HepG2 (cell line): ENCODE measurements around the gene NLRP11. TPM values are rescaled to one million over a fixed set of nuclear protein-coding genes. Genes with fewer than 3 reads are reported as not detected.

ENCODE experiments used
- ATAC-seq: fragments of 200-7000 bp; cut with Tn5 transposase; 3 replicates; pipeline ENCODE4 v1.9.1; 2020; ENCODE audit warnings: mild to moderate bottlenecking, moderate library complexity
- BruUV-seq: library from RNA; stranded (reverse); fragments of 400-500 nt; replicated peaks from 2 replicates; lab custom pipeline; 2021; lab: Mats Ljungman, UMichigan
- CTCF ChIA-PET: fragments of 300-600 bp; formaldehyde crosslinking; extraction: SDS; loops from one replicate; lab custom pipeline; 2021; ENCODE audit warnings: low total read pairs, inconsistent platforms, low intra/inter-chr PET ratio; lab: Yijun Ruan, JAX
- POLR2A ChIA-PET: fragments of 350-600 bp; sonication (Branson Sonifier 250); formaldehyde crosslinking; loops from one replicate; lab custom pipeline; 2020; ENCODE audit warnings: antibody characterized with exemption, inconsistent platforms; lab: Yijun Ruan, JAX
- DNase-seq: peaks from one replicate; pipeline ENCODE4 v3.0.0-alpha.2; 2015; ENCODE audit warnings: low spot score
- FAIRE-seq: peaks from 3 replicates; lab custom pipeline; 2011; peaks lifted over from hg19 to GRCh38; lab: Jason Lieb, UNC
- H2AFZ ChIP-seq: one replicate; pipeline ENCODE4 v1.6.1; 2011; ENCODE audit warnings: low read length, inconsistent platforms
- H3K27ac ChIP-seq: fragments of 300-600 bp; 3 replicates; pipeline ENCODE4 v1.8.0; 2011; ENCODE audit warnings: mixed run types, mild to moderate bottlenecking, mixed read lengths, low read length, inconsistent platforms; ENCODE audit not compliant: insufficient read depth; ENCODE audit errors: extremely low read length
- H3K27me3 ChIP-seq, 2 experiments: fragments of 200-600 bp in 1 of 2; 2 replicates in 1 of 2; 3 replicates in 1 of 2; pipeline versions ENCODE4 v1.6.0 to v1.8.0; 2011; ENCODE audit warnings: low read length in 2 of 2, mild to moderate bottlenecking in 2 of 2, moderate library complexity in 2 of 2, inconsistent platforms in 1 of 2; ENCODE audit not compliant: insufficient read depth in 2 of 2, control insufficient read depth in 1 of 2
- H3K36me3 ChIP-seq, 2 experiments: fragments of 200-600 bp in 1 of 2; replicated peaks in 1 of 2; 2 replicates in 1 of 2; 3 replicates in 1 of 2; pipeline versions ENCODE4 v1.5.1 to v1.8.0; 2011; ENCODE audit warnings: low read length in 2 of 2, inconsistent platforms in 1 of 2; ENCODE audit not compliant: insufficient read depth in 2 of 2, control insufficient read depth in 1 of 2
- H3K4me1 ChIP-seq: 2 replicates; pipeline ENCODE4 v1.5.1; 2012; ENCODE audit warnings: low read length, inconsistent platforms; ENCODE audit not compliant: insufficient read depth
- H3K4me2 ChIP-seq: 2 replicates; pipeline ENCODE4 v1.6.0; 2011; ENCODE audit warnings: low read depth, low read length, inconsistent platforms
- H3K4me3 ChIP-seq, 3 experiments: fragments of 200-600 bp in 1 of 3; sonication (generic), shearing (Covaris generic) in 1 of 3; replicated peaks in 1 of 3; 2 replicates each; pipeline ENCODE4 v1.5.1; 2011 to 2016; ENCODE audit warnings: low read length in 3 of 3, inconsistent platforms in 2 of 3, low read depth in 2 of 3, mild to moderate bottlenecking in 2 of 3, control low read depth in 1 of 3, mixed read lengths in 1 of 3; ENCODE audit not compliant: insufficient read depth in 1 of 3
- H3K79me2 ChIP-seq: one replicate; pipeline ENCODE4 v1.6.1; 2011; ENCODE audit warnings: low read length, inconsistent platforms; ENCODE audit not compliant: insufficient read depth
- H3K9ac ChIP-seq: 2 replicates; pipeline ENCODE4 v1.6.0; 2011; ENCODE audit warnings: mild to moderate bottlenecking, low read depth, low read length, inconsistent platforms; ENCODE audit not compliant: insufficient read depth
- H3K9me3 ChIP-seq: 2 replicates; pipeline ENCODE4 v1.5.1; 2012; ENCODE audit warnings: mild to moderate bottlenecking, low read length
- H4K20me1 ChIP-seq: 2 replicates; pipeline ENCODE4 v1.6.0; 2011; ENCODE audit warnings: inconsistent platforms, mild to moderate bottlenecking, low read length, moderate library complexity; ENCODE audit not compliant: insufficient read depth
- ARID3A ChIP-seq: IDR thresholded peaks from 2 replicates; pipeline ENCODE4 v1.6.1; 2012; ENCODE audit warnings: low read depth, low read length, improper control_type of control experiment
- PTBP1 ChIP-seq: fragments of 200-400 bp; formaldehyde crosslinking; IDR thresholded peaks from 2 replicates; pipeline ENCODE4 v1.6.1; 2018; ENCODE audit warnings: low read length, low read depth; ENCODE audit not compliant: poor library complexity, severe bottlenecking
- TEAD3 ChIP-seq: optimal IDR thresholded peaks from 2 replicates; pipeline ENCODE3; 2016; ENCODE audit warnings: borderline replicate concordance
- UBTF ChIP-seq: sonication (generic); formaldehyde crosslinking; IDR thresholded peaks from 2 replicates; pipeline ENCODE4 v1.4.0; 2020; ENCODE audit warnings: mild to moderate bottlenecking, missing genetic modification reagents
- ZBTB3 ChIP-seq: sonication (generic); formaldehyde crosslinking; IDR thresholded peaks from 2 replicates; pipeline ENCODE4 v1.4.0; 2020; ENCODE audit warnings: low read depth, mild to moderate bottlenecking, moderate library complexity, missing genetic modification reagents, borderline replicate concordance
- ZBTB39 ChIP-seq: sonication (generic); formaldehyde crosslinking; IDR thresholded peaks from 2 replicates; pipeline ENCODE4 v1.5.0; 2020; ENCODE audit warnings: missing genetic modification reagents
- ZKSCAN5 ChIP-seq: sonication (generic); formaldehyde crosslinking; IDR thresholded peaks from 2 replicates; pipeline ENCODE4 v1.5.1; 2020; ENCODE audit warnings: mild to moderate bottlenecking, missing genetic modification reagents
- ZNF431 ChIP-seq: sonication (generic); formaldehyde crosslinking; IDR thresholded peaks from 2 replicates; pipeline ENCODE4 v1.9.0; 2022; ENCODE audit warnings: missing genetic modification reagents, low read depth, mild to moderate bottlenecking, borderline replicate concordance
- ZNF552 ChIP-seq: sonication (generic); formaldehyde crosslinking; IDR thresholded peaks from 2 replicates; pipeline ENCODE4 v1.9.0; 2022; ENCODE audit warnings: missing genetic modification reagents, mild to moderate bottlenecking, borderline replicate concordance
- ZNF704 ChIP-seq: sonication (generic); formaldehyde crosslinking; IDR thresholded peaks from 2 replicates; pipeline ENCODE4 v1.8.1; 2023; ENCODE audit warnings: mild to moderate bottlenecking, inconsistent platforms, moderate library complexity, missing genetic modification reagents, borderline replicate concordance
- WGBS: methylation state at CpG from one replicate; pipeline ENCODE4 v1.1.6; 2017; ENCODE audit warnings: low lambda C conversion rate; 5-methylcytosine and 5-hydroxymethylcytosine counted together
- in situ Hi-C: cut with HindIII; loops from 2 replicates; pipeline ENCODE4 v1.10.0; 2017; ENCODE audit warnings: low pct_unique_long_range_greater_than_20kb; ENCODE audit not compliant: extremely low pct_ligation_motif_present
- intact Hi-C: fragments of 100-400 bp; cut with micrococcal nuclease; formaldehyde crosslinking; loops from one replicate; pipeline ENCODE4 v1.10.0; 2022; ENCODE audit not compliant: unreplicated experiment
- polyA plus RNA-seq, 8 experiments: library from polyadenylated mRNA; depleted of rRNA in 3 of 8; stranded (reverse) in 7 of 8; unstranded in 1 of 8; fragments of >200 nt; fragmentation: Illumina TruSeq in 4 of 8; extraction: Trizol in 4 of 8; gene quantifications; 2 replicates each; pipeline versions ENCODE4 v1.2.1 to v1.2.3, GENCODE V29; 2011 to 2016; ENCODE audit warnings: low read depth in 4 of 8, missing spikeins in 1 of 8, mixed read lengths in 1 of 8; ENCODE audit not compliant: insufficient read depth in 1 of 8
- total RNA-seq, 5 experiments: library from RNA; depleted of rRNA; stranded (reverse); fragments of >200 nt; fragmentation: Illumina TruSeq; extraction: Trizol; gene quantifications; 2 replicates each; pipeline ENCODE4 v1.2.3, GENCODE V29; 2016; ENCODE audit warnings: low read depth in 1 of 5

Gene NLRP11
- total and polyA plus RNA-seq, 2 of the 13 experiments (the other 11 are each of a cell fraction or from before 2014, with no cell fraction given): 0.02 TPM; not detected in 1

GRCh38 chr19:55753401-55753800, 78.4 kb downstream of the NLRP11 start:
- POLR2A ChIA-PET: no interaction called here
- in situ Hi-C loops: no loop called here

More at GRCh38 chr19:55753401-55753800, 78.4 kb downstream of the NLRP11 start:
- H3K4me1 ChIP-seq: no peaks in the 10 kb centered on the region
- no peaks in the 10 kb centered on the region for H3K36me3 ChIP-seq
- no peak overlapping the region for H3K4me3 ChIP-seq
- H3K4me2 ChIP-seq: no peak overlapping the region
- peaks cover 0 to 19% of the 10 kb centered on the region in 2 experiments; a peak in 2 of 5 replicates for H3K27me3 ChIP-seq
- TF ChIP-seq ZNF552 (CRISPR knock-in tag) (no peak), ZNF704 (CRISPR knock-in tag) (no peak), ZNF431 (CRISPR knock-in tag) (no peak), ZKSCAN5 (CRISPR knock-in tag) (no peak), TEAD3 (CRISPR knock-in tag) (no peak), UBTF (CRISPR knock-in tag) (no peak), ZBTB3 (no peak), ARID3A (no peak), ZBTB39 (CRISPR knock-in tag) (no peak), PTBP1 (no peak)
- ATAC-seq (no peak), DNase-seq (no peak), FAIRE-seq (no peak)
- no peaks in the 10 kb centered on the region for H3K9me3 ChIP-seq
- no peak overlapping the region for H3K27ac ChIP-seq
- BruUV-seq: no TSS peak
- intact Hi-C loops: no loop called here
- H4K20me1 ChIP-seq: no peaks in the 10 kb centered on the region
- no peak overlapping the region for H3K9ac ChIP-seq
- CTCF ChIA-PET: no interaction called here
- no peak overlapping the region for H2AFZ ChIP-seq
- no peaks in the 10 kb centered on the region for H3K79me2 ChIP-seq
- WGBS: 20% methylated on average over 3 of the region's 3 CpGs
